Endothelial cell (in vitro differentiated cells): ENCODE results near the gene APOA1. TPM values are rescaled to one million over a fixed set of nuclear protein-coding genes. Genes with fewer than 3 reads are reported as not detected.

Experiments
- DNase-seq: peaks from one replicate; pipeline ENCODE4 v3.0.0; 2021; ENCODE audit warnings: low spot score
- H3K27ac Mint-ChIP-seq: one replicate; pipeline ENCODE4 v1.8.0; 2021; ENCODE audit warnings: mixed read lengths, inconsistent platforms; ENCODE audit not compliant: unreplicated experiment
- H3K27me3 Mint-ChIP-seq: one replicate; pipeline ENCODE4 v1.8.0; 2021; ENCODE audit warnings: mild to moderate bottlenecking, moderate library complexity, mixed read lengths, inconsistent platforms; ENCODE audit not compliant: unreplicated experiment
- H3K36me3 Mint-ChIP-seq: one replicate; pipeline ENCODE4 v1.8.0; 2021; ENCODE audit warnings: mild to moderate bottlenecking, low read depth, mixed read lengths, inconsistent platforms; ENCODE audit not compliant: unreplicated experiment
- H3K4me1 Mint-ChIP-seq: one replicate; pipeline ENCODE4 v1.8.0; 2021; ENCODE audit warnings: mild to moderate bottlenecking, mixed read lengths, inconsistent platforms; ENCODE audit not compliant: unreplicated experiment
- H3K4me3 Mint-ChIP-seq: one replicate; pipeline ENCODE4 v1.8.0; 2021; ENCODE audit warnings: mild to moderate bottlenecking, mixed read lengths, inconsistent platforms; ENCODE audit not compliant: unreplicated experiment
- H3K9me3 Mint-ChIP-seq: one replicate; pipeline ENCODE4 v1.8.0; 2021; ENCODE audit warnings: mixed read lengths, inconsistent platforms; ENCODE audit not compliant: unreplicated experiment
- total RNA-seq: library from RNA; stranded (reverse); fragmentation: NEBNext Ultra II Directional; extraction: Animal tissue kit (Norgen Biotek cat#: 25700); gene quantifications from one replicate; pipeline ENCODE4 v1.2.1, GENCODE V29; 2021; ENCODE audit not compliant: unreplicated experiment
- TF ChIP-seq, protein P1 (sequence below): fragments of 200-600 bp; sonication (generic); IDR thresholded peaks from one replicate; pipeline ENCODE4 v1.5.0; 2021; ENCODE audit warnings: antibody characterized with exemption; ENCODE audit not compliant: unreplicated experiment

Gene APOA1
- total RNA-seq, 1 donor from 2014 or later: 1.2 TPM

DNA sequence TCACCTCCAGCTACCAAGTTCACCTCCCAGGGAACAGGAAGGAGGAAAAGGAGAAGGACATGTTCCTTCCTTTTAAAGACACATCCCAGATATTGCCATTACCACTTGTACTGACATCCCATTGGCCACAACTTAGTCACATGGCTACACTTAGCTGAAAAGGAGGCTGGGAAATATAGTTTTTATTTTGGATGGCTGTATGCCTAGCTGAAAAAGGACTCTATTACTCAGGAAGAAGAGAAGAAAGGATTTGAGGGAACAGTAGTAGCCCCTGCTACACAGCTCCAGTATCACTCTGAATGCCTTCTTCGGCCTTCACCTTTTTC is 43.7 kb downstream of the APOA1 start:
- H3K27me3 Mint-ChIP-seq: peaks cover 6% of the 10 kb centered on the region

DNA sequence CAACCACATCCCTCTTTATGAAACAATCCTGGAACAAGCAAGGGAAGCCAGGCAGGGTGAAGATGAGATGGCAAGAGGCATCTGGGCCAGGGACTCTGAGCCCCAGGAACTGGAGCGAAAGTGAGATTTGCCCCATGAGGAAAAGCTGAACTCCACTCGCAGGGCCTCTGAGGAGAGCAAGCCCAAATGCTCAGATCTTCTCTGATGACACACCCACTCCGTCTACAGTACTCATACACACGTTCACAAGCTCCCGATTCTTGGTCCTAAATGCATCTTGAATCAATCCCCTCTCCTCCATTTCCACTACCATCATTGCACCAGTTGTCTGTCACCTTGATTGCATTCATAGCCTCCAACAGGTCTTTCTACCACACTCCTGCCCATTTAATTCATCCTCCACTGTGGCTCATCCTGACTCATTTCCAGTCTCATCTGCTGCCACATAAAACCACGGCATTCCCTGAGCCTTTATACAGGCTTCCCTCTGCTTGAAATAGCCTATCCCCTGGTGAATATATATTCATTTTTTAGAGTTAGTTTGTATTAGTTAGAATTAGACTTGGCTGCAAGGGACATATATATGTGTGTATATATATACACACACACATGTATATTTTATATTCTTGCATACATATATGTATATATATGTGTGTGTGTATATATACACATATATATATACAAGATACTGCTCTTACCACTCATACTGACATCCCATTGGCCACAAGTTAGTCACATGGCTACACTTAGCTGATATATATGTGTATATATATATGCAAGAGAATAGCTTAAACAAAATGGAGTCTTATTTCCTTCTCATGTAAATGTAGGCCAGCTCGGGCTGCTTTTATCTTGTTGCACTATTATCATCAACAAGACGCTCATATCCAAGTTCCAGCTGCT is 44.3 kb downstream of the APOA1 start:
- Mint-ChIP-seq H3K36me3 (no peaks in the 10 kb centered on the region), H3K9me3 (no peaks in the 10 kb centered on the region), H3K4me3 (no peak overlapping the region), H3K27me3 (peaks cover 10% of the 10 kb centered on the region), H3K4me1 (peaks cover 5% of the 10 kb centered on the region), H3K27ac (no peak overlapping the region)
- TF ChIP-seq, protein P1, sequence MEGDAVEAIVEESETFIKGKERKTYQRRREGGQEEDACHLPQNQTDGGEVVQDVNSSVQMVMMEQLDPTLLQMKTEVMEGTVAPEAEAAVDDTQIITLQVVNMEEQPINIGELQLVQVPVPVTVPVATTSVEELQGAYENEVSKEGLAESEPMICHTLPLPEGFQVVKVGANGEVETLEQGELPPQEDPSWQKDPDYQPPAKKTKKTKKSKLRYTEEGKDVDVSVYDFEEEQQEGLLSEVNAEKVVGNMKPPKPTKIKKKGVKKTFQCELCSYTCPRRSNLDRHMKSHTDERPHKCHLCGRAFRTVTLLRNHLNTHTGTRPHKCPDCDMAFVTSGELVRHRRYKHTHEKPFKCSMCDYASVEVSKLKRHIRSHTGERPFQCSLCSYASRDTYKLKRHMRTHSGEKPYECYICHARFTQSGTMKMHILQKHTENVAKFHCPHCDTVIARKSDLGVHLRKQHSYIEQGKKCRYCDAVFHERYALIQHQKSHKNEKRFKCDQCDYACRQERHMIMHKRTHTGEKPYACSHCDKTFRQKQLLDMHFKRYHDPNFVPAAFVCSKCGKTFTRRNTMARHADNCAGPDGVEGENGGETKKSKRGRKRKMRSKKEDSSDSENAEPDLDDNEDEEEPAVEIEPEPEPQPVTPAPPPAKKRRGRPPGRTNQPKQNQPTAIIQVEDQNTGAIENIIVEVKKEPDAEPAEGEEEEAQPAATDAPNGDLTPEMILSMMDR: no peak
- DNase-seq: no peak

More for the DNA sequence above, 43.7 kb downstream of the APOA1 start:
- TF ChIP-seq, protein P1: no peak
- H3K4me1 Mint-ChIP-seq: no peaks in the 10 kb centered on the region
- H3K9me3 Mint-ChIP-seq: no peaks in the 10 kb centered on the region
- H3K27ac Mint-ChIP-seq: no peak overlapping the region
- no peak overlapping the region for H3K4me3 Mint-ChIP-seq
- no peaks in the 10 kb centered on the region for H3K36me3 Mint-ChIP-seq
- DNase-seq: no peak

DNA sequence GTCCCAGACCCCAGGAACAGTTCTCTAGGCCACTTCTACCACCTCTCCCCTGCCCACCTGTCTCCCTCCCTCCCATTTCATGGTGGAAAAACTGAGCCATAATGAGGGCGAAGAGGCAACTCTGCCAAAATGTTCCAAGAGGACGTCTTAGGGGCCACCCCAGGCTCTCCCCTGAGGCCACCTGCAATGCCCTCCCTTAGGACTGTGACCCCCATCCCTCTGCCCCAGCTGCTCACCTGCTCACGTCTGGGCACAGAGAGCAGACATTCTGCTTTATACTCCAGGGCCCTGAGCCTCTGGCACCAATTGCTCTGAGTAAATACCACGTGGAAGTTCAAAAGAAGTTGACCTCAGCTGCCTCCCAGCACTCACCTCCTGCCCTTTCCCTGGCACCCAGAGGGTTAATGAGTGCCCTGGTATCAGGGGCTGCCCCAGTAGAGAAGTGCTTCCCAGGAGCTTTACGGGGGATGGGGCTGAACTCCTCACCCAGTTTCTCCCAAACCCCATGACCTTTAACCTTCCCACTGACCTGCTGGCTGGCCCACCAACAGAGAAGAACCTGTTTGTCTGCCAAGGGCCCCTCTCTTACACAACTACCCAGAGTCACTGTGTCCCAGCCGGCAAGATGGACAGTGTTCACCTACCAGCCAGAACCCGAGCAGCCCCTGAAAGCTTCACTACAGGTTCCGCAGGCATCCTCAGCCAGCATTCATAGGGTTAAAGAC is 45.1 kb downstream of the APOA1 start:
- Mint-ChIP-seq H3K36me3 (no peaks in the 10 kb centered on the region), H3K4me3 (no peak overlapping the region), H3K27ac (no peak overlapping the region), H3K4me1 (peaks cover 6% of the 10 kb centered on the region), H3K9me3 (no peaks in the 10 kb centered on the region), H3K27me3 (peaks cover 10% of the 10 kb centered on the region)
- TF ChIP-seq, protein P1: no peak
- no peak for DNase-seq

DNA sequence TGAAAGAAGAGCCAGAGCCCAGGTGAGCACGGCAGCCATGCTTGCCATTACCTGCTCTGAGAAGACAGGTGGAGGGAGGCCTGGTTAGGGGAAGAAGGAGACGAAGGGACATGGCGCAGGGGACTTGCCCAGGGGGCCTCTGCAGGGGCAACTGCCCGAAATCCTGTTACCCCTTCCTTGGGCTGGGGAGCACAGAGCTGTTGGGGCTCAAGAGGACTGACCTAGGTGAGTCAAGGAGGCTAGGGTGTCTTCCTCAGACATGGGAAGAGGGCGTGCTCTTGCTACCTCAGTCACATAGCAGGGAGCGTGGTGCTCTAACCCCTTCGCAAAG is 45.6 kb downstream of the APOA1 start, which contains the start of gene APOA5:
TSS of gene APOA5 (minus strand) at position 67 of the 331 bp plus-strand sequence. CDS start at position 48, 19 bp downstream.
- TF ChIP-seq, protein P1: no peak
- no peak within 1 kb of the TSS for H3K4me3 Mint-ChIP-seq
- H3K36me3 Mint-ChIP-seq: no peaks in the 10 kb centered on the region
- H3K27ac Mint-ChIP-seq: no peak within 1 kb of the TSS
- peaks cover 8% of the 10 kb centered on the region for H3K27me3 Mint-ChIP-seq
- H3K4me1 Mint-ChIP-seq: peaks cover 11% of the 10 kb centered on the region
- no peak for DNase-seq
- no peaks in the 10 kb centered on the region for H3K9me3 Mint-ChIP-seq
